H1 (cell line): ENCODE measurements around the gene RPL14. TPM values are rescaled to one million over a fixed set of nuclear protein-coding genes. Genes with fewer than 3 reads are reported as not detected.

Source experiments
- CTCF ChIA-PET: fragments of 300-600 bp; sonication (Branson Sonifier 250); formaldehyde crosslinking; loops from one replicate; lab custom pipeline; 2021; ENCODE audit not compliant: partially characterized antibody; lab: Charles Lee
- POLR2A ChIA-PET: fragments of 300-600 bp; sonication (Branson Sonifier 250); formaldehyde crosslinking; loops from one replicate; lab custom pipeline; 2021; ENCODE audit warnings: inconsistent platforms; ENCODE audit not compliant: partially characterized antibody; lab: Charles Lee
- DNase-seq, 2 experiments: peaks; one replicate each; pipeline versions ENCODE4 v3.0.0 to v3.0.0-alpha.2; 2010 to 2022; ENCODE audit warnings: low spot score in 2 of 2, low read depth in 1 of 2, mixed read lengths in 1 of 2
- FAIRE-seq: peaks from 2 replicates; lab custom pipeline; 2011; peaks lifted over from hg19 to GRCh38; lab: Jason Lieb, UNC
- H2AFZ ChIP-seq: 2 replicates; pipeline ENCODE4 v1.8.1; 2012; ENCODE audit warnings: low read length, inconsistent platforms
- H2AK5ac ChIP-seq: 2 replicates; pipeline ENCODE4 v1.6.1; 2013; ENCODE audit warnings: low read depth, low read length
- H2BK120ac ChIP-seq: replicated peaks from 2 replicates; pipeline ENCODE3; 2013; ENCODE audit warnings: low read depth, low read length, inconsistent platforms
- H2BK12ac ChIP-seq: 2 replicates; pipeline ENCODE4 v1.6.1; 2013; ENCODE audit warnings: low read depth, low read length
- H2BK15ac ChIP-seq: 2 replicates; pipeline ENCODE4 v1.6.1; 2013; ENCODE audit warnings: low read length
- H2BK20ac ChIP-seq: 2 replicates; pipeline ENCODE4 v1.6.1; 2013; ENCODE audit warnings: low read length
- H2BK5ac ChIP-seq: 2 replicates; pipeline ENCODE4 v1.6.1; 2013; ENCODE audit warnings: low read depth, low read length
- H3K14ac ChIP-seq: 2 replicates; pipeline ENCODE4 v1.6.1; 2013; ENCODE audit warnings: inconsistent platforms; ENCODE audit not compliant: insufficient read length
- H3K18ac ChIP-seq: 2 replicates; pipeline ENCODE4 v1.6.1; 2013; ENCODE audit warnings: low read length; ENCODE audit errors: extremely low read depth
- H3K23ac ChIP-seq: 2 replicates; pipeline ENCODE4 v1.6.1; 2013; ENCODE audit warnings: inconsistent platforms; ENCODE audit not compliant: insufficient read length
- H3K23me2 ChIP-seq: 2 replicates; pipeline ENCODE4 v1.6.1; 2013; ENCODE audit warnings: low read depth, low read length
- H3K27ac ChIP-seq: 2 replicates; pipeline ENCODE4 v1.6.1; 2011; ENCODE audit warnings: low read depth, low read length, inconsistent platforms
- H3K27me3 ChIP-seq, 4 experiments: replicated peaks in 1 of 4; 1 replicate in 1 of 4; 2 replicates in 3 of 4; pipeline versions ENCODE4 v1.6.1 to v1.8.1; 2011 to 2013; ENCODE audit warnings: low read length in 3 of 4, mild to moderate bottlenecking in 3 of 4, inconsistent platforms in 2 of 4, mixed read lengths in 2 of 4, moderate library complexity in 1 of 4; ENCODE audit not compliant: control insufficient read depth in 3 of 4, insufficient read depth in 3 of 4; ENCODE audit errors: extremely low read depth in 1 of 4
- H3K36me3 ChIP-seq, 4 experiments: 2 replicates each; pipeline versions ENCODE4 v1.6.1 to v1.8.1; 2011 to 2013; ENCODE audit warnings: mild to moderate bottlenecking in 4 of 4, low read length in 3 of 4, moderate library complexity in 2 of 4, control low read depth in 1 of 4, inconsistent platforms in 1 of 4; ENCODE audit not compliant: insufficient read depth in 4 of 4, control insufficient read depth in 2 of 4
- H3K4ac ChIP-seq: replicated peaks from 2 replicates; pipeline ENCODE3; 2013; ENCODE audit warnings: low read length, low read depth, mixed read lengths, inconsistent platforms; ENCODE audit not compliant: insufficient read length
- H3K4me1 ChIP-seq, 4 experiments: replicated peaks in 1 of 4; 1 replicate in 1 of 4; 2 replicates in 3 of 4; pipeline versions ENCODE4 v1.6.1 to v1.8.1; 2011 to 2013; ENCODE audit warnings: low read length in 3 of 4, inconsistent platforms in 2 of 4, mixed read lengths in 1 of 4; ENCODE audit not compliant: insufficient read depth in 4 of 4, control insufficient read depth in 3 of 4
- H3K4me2 ChIP-seq, 2 experiments: 2 replicates each; pipeline versions ENCODE4 v1.6.1 to v1.8.1; 2011 to 2013; ENCODE audit warnings: low read depth in 2 of 2, low read length in 2 of 2, control low read depth in 1 of 2, inconsistent platforms in 1 of 2, mild to moderate bottlenecking in 1 of 2; ENCODE audit not compliant: insufficient read depth in 1 of 2
- H3K4me3 ChIP-seq, 4 experiments: fragments of 200-600, 300-600 bp in 1 of 4; sonication (generic), shearing (Covaris generic), sonication (Bioruptor Twin) in 1 of 4; 2 replicates each; pipeline versions ENCODE4 v1.5.1 to v1.8.1; 2011 to 2016; ENCODE audit warnings: low read length in 4 of 4, low read depth in 3 of 4, control low read depth in 2 of 4, inconsistent platforms in 2 of 4, mild to moderate bottlenecking in 2 of 4, mixed read lengths in 1 of 4, moderate library complexity in 1 of 4; ENCODE audit not compliant: insufficient read depth in 2 of 4; ENCODE audit errors: extremely low read depth in 1 of 4
- H3K56ac ChIP-seq: replicated peaks from 2 replicates; pipeline ENCODE3; 2013; ENCODE audit warnings: low read depth, mild to moderate bottlenecking, mixed read lengths, low read length, inconsistent platforms; ENCODE audit not compliant: insufficient read length
- H3K79me1 ChIP-seq: 2 replicates; pipeline ENCODE4 v1.6.1; 2013; ENCODE audit warnings: low read depth, low read length, control low read depth
- H3K79me2 ChIP-seq, 2 experiments: 2 replicates each; pipeline versions ENCODE4 v1.6.1 to v1.8.1; 2012 to 2013; ENCODE audit warnings: low read length in 2 of 2, mild to moderate bottlenecking in 2 of 2, inconsistent platforms in 1 of 2; ENCODE audit not compliant: insufficient read depth in 2 of 2, control insufficient read depth in 1 of 2
- H3K9ac ChIP-seq, 4 experiments: replicated peaks in 1 of 4; 1 replicate in 1 of 4; 2 replicates in 3 of 4; pipeline versions ENCODE4 v1.6.1 to v1.8.1; 2011 to 2013; ENCODE audit warnings: low read depth in 3 of 4, low read length in 3 of 4, control low read depth in 2 of 4, mild to moderate bottlenecking in 2 of 4, moderate library complexity in 2 of 4, inconsistent platforms in 1 of 4; ENCODE audit errors: extremely low read depth in 1 of 4
- H3K9me3 ChIP-seq, 2 experiments: 2 replicates each; pipeline versions ENCODE4 v1.6.1 to v1.8.1; 2012 to 2013; ENCODE audit warnings: mild to moderate bottlenecking in 2 of 2, moderate library complexity in 2 of 2, control low read depth in 1 of 2, inconsistent platforms in 1 of 2, low read depth in 1 of 2, low read length in 1 of 2, mixed read lengths in 1 of 2; ENCODE audit not compliant: insufficient read depth in 2 of 2
- H4K20me1 ChIP-seq, 2 experiments: replicated peaks in 1 of 2; 2 replicates each; pipeline versions ENCODE3 to v1.8.1; 2011 to 2013; ENCODE audit warnings: inconsistent platforms in 2 of 2, low read length in 2 of 2, mild to moderate bottlenecking in 1 of 2; ENCODE audit not compliant: insufficient read depth in 2 of 2, control insufficient read depth in 1 of 2
- H4K5ac ChIP-seq: 2 replicates; pipeline ENCODE4 v1.6.1; 2013; ENCODE audit warnings: low read length, low read depth, mixed read lengths, inconsistent platforms; ENCODE audit not compliant: insufficient read length
- H4K8ac ChIP-seq: 2 replicates; pipeline ENCODE4 v1.8.0; 2013; ENCODE audit warnings: mild to moderate bottlenecking, moderate library complexity, low read length, inconsistent platforms; ENCODE audit not compliant: insufficient read depth; ENCODE audit errors: extremely low read depth
- H4K91ac ChIP-seq: replicated peaks from 2 replicates; pipeline ENCODE3; 2013; ENCODE audit warnings: low read length, mixed read lengths, inconsistent platforms; ENCODE audit not compliant: insufficient read length
- EZH2 ChIP-seq: fragments of 200-600 bp; sonication (generic); IDR thresholded peaks from 2 replicates; pipeline ENCODE4 v1.7.1; 2012; ENCODE audit warnings: low read depth, mild to moderate bottlenecking, moderate library complexity, low read length, inconsistent platforms; ENCODE audit not compliant: severe bottlenecking
- POU5F1 ChIP-seq: IDR thresholded peaks from 2 replicates; pipeline ENCODE4 v1.6.1; 2011; ENCODE audit warnings: low read depth, mild to moderate bottlenecking, low read length, moderate library complexity
- TAF7 ChIP-seq: optimal IDR thresholded peaks from 2 replicates; pipeline ENCODE3; 2011; ENCODE audit warnings: low read depth, mild to moderate bottlenecking, inconsistent platforms, low read length, moderate library complexity, borderline replicate concordance
- WGBS, 2 experiments: shearing (Covaris generic) in 1 of 2; methylation state at CpG; one replicate each; pipeline versions ENCODE4 v1.1.6 to v1.1.7; 2013 to 2015; ENCODE audit warnings: low lambda C conversion rate in 2 of 2, mixed read lengths in 2 of 2, inconsistent platforms in 1 of 2, low coverage in 1 of 2, missing lambda C conversion rate in 1 of 2; ENCODE audit not compliant: insufficient replicate concordance in 2 of 2, insufficient coverage in 1 of 2, insufficient read length in 1 of 2; ENCODE audit errors: extremely low coverage in 1 of 2, missing lambda C conversion rate in 1 of 2; 5-methylcytosine and 5-hydroxymethylcytosine counted together
- polyA plus RNA-seq, 7 experiments: library from polyadenylated mRNA; depleted of rRNA in 3 of 7; stranded (reverse) in 5 of 7; unstranded in 2 of 7; fragments of >200 nt in 5 of 7; fragments of 200-250 nt in 2 of 7; gene quantifications; 1 replicate in 5 of 7; 2 replicates in 1 of 7; 4 replicates in 1 of 7; pipeline versions ENCODE4 v1.2.1 to v1.2.3, GENCODE V29; 2011 to 2013; ENCODE audit warnings: missing spikeins in 2 of 7, mixed read lengths in 2 of 7
- total RNA-seq: library from RNA; stranded (reverse); fragmentation: NEBNext Ultra II Directional; extraction: Animal tissue kit (Norgen Biotek cat#: 25700); gene quantifications from 2 replicates; pipeline ENCODE4 v1.2.1, GENCODE V29; 2021

RPL14 gene
- total and polyA plus RNA-seq, 2 of the 8 experiments (the other 6 are each of a cell fraction or from before 2014, with no cell fraction given) = 1,192 to 2,341 TPM

- Histone ChIP-seq H3K79me2 (no peaks in the 10 kb centered on the region), H2BK5ac (no peak overlapping the region), H3K14ac (no peak overlapping the region), H3K4ac (no peak overlapping the region), H3K4me3 (no peak overlapping the region), H3K4me2 (no peak overlapping the region), H2BK12ac (no peak overlapping the region), H4K91ac (no peak overlapping the region), H3K56ac (no peak overlapping the region), H4K5ac (no peak overlapping the region), H2AK5ac (no peak overlapping the region), H3K27ac (no peak overlapping the region), H3K23ac (no peak overlapping the region), H2BK15ac (no peak overlapping the region), H3K9ac (no peak overlapping the region), H3K36me3 (no peaks in the 10 kb centered on the region), H3K27me3 (no peaks in the 10 kb centered on the region), H2BK120ac (no peak overlapping the region), H3K79me1 (no peaks in the 10 kb centered on the region), H4K8ac (no peak overlapping the region), H3K18ac (no peak overlapping the region), H3K4me1 (no peaks in the 10 kb centered on the region), H2BK20ac (no peak overlapping the region), H3K23me2 (no peaks in the 10 kb centered on the region), H4K20me1 (no peaks in the 10 kb centered on the region), H3K9me3 (no peaks in the 10 kb centered on the region), H2AFZ (no peak overlapping the region)
- 88% methylated on average over 1 of the region's 1 CpG; no CpG with 5 or more reads in 1 of the 2 experiments for WGBS, 2 experiments
- FAIRE-seq (no peak), DNase-seq (no peak)
- TF ChIP-seq POU5F1 (no peak), TAF7 (no peak), EZH2 (no peak)
- POLR2A ChIA-PET = interaction anchor here (1.1 to 2.8 kb wide), 4 partner anchors 23 to 43 kb away, joined by 3 to 8 read pairs (median 4); partner anchors contain the start of genes RPL14 and ZNF619
- CTCF ChIA-PET = interaction anchor here (1.0 kb wide), 1 partner anchor 19 kb away, joined by 3 read pairs; no protein-coding TSS in a partner anchor
Measured at GRCh38 chr3:40499952-40500351, 42.8 kb downstream of the RPL14 start.
